ENCODE results near the gene SPOPL. TPM values are rescaled to one million over a fixed set of nuclear protein-coding genes. Genes with fewer than 3 reads are reported as not detected.

SPOPL gene
- total RNA-seq, 1 donor from 2014 or later = 19.4 TPM

- H3K36me3 Mint-ChIP-seq (ENCODE audit: unreplicated experiment) = no peaks in the 10 kb centered on the region
- peaks cover 18% of the 10 kb centered on the region for H3K4me1 Mint-ChIP-seq (ENCODE audit: low read depth, unreplicated experiment)
- TF ChIP-seq, protein P1, sequence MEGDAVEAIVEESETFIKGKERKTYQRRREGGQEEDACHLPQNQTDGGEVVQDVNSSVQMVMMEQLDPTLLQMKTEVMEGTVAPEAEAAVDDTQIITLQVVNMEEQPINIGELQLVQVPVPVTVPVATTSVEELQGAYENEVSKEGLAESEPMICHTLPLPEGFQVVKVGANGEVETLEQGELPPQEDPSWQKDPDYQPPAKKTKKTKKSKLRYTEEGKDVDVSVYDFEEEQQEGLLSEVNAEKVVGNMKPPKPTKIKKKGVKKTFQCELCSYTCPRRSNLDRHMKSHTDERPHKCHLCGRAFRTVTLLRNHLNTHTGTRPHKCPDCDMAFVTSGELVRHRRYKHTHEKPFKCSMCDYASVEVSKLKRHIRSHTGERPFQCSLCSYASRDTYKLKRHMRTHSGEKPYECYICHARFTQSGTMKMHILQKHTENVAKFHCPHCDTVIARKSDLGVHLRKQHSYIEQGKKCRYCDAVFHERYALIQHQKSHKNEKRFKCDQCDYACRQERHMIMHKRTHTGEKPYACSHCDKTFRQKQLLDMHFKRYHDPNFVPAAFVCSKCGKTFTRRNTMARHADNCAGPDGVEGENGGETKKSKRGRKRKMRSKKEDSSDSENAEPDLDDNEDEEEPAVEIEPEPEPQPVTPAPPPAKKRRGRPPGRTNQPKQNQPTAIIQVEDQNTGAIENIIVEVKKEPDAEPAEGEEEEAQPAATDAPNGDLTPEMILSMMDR (IDR thresholded peaks at IDR 0.05; ENCODE audit: partially characterized antibody, unreplicated experiment) = no peak
- no peak overlapping the region for H3K27ac Mint-ChIP-seq (ENCODE audit: unreplicated experiment)
- no peaks in the 10 kb centered on the region for H3K27me3 Mint-ChIP-seq (ENCODE audit: unreplicated experiment)
- H3K4me3 Mint-ChIP-seq (ENCODE audit: unreplicated experiment) = no peak overlapping the region
- peak; percentile 17 for DNase-seq
- H3K9me3 Mint-ChIP-seq (ENCODE audit: unreplicated experiment) = no peaks in the 10 kb centered on the region
Observed at GRCh38 chr2:138493334-138493733, 8.2 kb upstream of the SPOPL start.

- Mint-ChIP-seq H3K4me1 (ENCODE audit: low read depth, unreplicated experiment) (peaks cover 18% of the 10 kb centered on the region), H3K36me3 (ENCODE audit: unreplicated experiment) (no peaks in the 10 kb centered on the region), H3K4me3 (ENCODE audit: unreplicated experiment) (no peak overlapping the region), H3K27ac (ENCODE audit: unreplicated experiment) (no peak overlapping the region), H3K27me3 (ENCODE audit: unreplicated experiment) (no peaks in the 10 kb centered on the region), H3K9me3 (ENCODE audit: unreplicated experiment) (no peaks in the 10 kb centered on the region)
- DNase-seq = no peak
- TF ChIP-seq, protein P1 (IDR thresholded peaks at IDR 0.05; ENCODE audit: partially characterized antibody, unreplicated experiment) = no peak
Observed at GRCh38 chr2:138494265-138494966, 7.2 kb upstream of the SPOPL start.

- peaks cover 18% of the 10 kb centered on the region for H3K4me1 Mint-ChIP-seq (ENCODE audit: low read depth, unreplicated experiment)
- H3K36me3 Mint-ChIP-seq (ENCODE audit: unreplicated experiment) = no peaks in the 10 kb centered on the region
- no peak overlapping the region for H3K27ac Mint-ChIP-seq (ENCODE audit: unreplicated experiment)
- TF ChIP-seq, protein P1 (IDR thresholded peaks at IDR 0.05; ENCODE audit: partially characterized antibody, unreplicated experiment) = no peak
- no peak overlapping the region for H3K4me3 Mint-ChIP-seq (ENCODE audit: unreplicated experiment)
- H3K27me3 Mint-ChIP-seq (ENCODE audit: unreplicated experiment) = no peaks in the 10 kb centered on the region
- DNase-seq = no peak
- H3K9me3 Mint-ChIP-seq (ENCODE audit: unreplicated experiment) = no peaks in the 10 kb centered on the region
Observed at GRCh38 chr2:138495384-138495783, 6.2 kb upstream of the SPOPL start.

DNA sequence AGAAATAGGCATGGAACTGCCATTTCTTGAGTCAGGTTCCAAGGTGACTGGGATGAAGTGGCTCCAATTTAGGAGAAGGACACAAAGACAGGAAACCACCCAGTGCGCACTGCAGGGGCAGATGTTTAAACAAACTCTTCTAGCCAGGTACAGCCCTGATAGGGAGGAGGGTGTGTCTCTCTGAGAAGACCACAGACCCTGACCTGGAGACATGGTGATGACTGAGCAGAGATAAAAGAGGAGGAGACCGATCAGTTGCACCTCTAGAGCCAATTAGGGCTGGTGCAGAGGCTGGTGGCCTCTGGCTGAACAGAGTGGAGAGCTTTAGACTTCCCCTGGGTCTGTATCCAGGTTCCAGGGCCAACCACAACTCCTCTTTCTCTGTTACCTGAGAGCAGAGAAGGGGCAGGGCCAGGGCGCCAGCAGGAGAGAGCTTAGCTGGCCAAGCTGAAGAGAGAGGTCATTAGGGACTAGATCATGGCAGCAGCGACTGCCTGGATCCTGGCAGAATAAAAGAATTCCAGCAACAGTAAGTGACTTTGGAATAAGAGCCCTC is 5.4 kb upstream of the SPOPL start:
- H3K27ac Mint-ChIP-seq (ENCODE audit: unreplicated experiment) = no peak overlapping the region
- TF ChIP-seq, protein P1 (IDR thresholded peaks at IDR 0.05; ENCODE audit: partially characterized antibody, unreplicated experiment) = no peak
- DNase-seq = no peak
- H3K36me3 Mint-ChIP-seq (ENCODE audit: unreplicated experiment) = no peaks in the 10 kb centered on the region
- no peak overlapping the region for H3K4me3 Mint-ChIP-seq (ENCODE audit: unreplicated experiment)
- H3K27me3 Mint-ChIP-seq (ENCODE audit: unreplicated experiment) = no peaks in the 10 kb centered on the region
- H3K9me3 Mint-ChIP-seq (ENCODE audit: unreplicated experiment) = no peaks in the 10 kb centered on the region
- H3K4me1 Mint-ChIP-seq (ENCODE audit: low read depth, unreplicated experiment) = peaks cover 18% of the 10 kb centered on the region

DNA sequence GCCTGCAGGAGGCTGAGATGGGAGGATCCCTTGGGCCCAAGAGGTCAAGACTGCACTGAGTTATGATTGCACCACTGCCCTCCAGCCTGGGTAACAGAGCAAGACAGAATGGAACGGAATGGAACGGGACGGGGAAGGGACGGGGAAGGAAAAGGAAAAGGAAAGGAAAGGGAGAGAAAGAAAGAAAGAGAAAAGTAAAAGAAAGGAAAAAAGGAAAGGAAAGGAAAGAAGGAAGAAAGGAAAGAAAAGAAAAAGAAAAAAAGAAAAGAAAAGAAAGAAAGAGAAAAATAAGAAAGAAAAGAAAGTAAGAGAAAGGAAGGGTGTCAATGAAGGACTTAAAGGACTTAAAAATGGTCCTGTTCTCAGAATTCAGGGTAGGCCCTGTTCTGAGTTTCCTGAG is 4.3 kb upstream of the SPOPL start:
- no peaks in the 10 kb centered on the region for H3K36me3 Mint-ChIP-seq (ENCODE audit: unreplicated experiment)
- DNase-seq = no peak
- TF ChIP-seq, protein P1 (IDR thresholded peaks at IDR 0.05; ENCODE audit: partially characterized antibody, unreplicated experiment) = no peak
- H3K4me1 Mint-ChIP-seq (ENCODE audit: low read depth, unreplicated experiment) = peaks cover 18% of the 10 kb centered on the region
- H3K4me3 Mint-ChIP-seq (ENCODE audit: unreplicated experiment) = no peak overlapping the region
- no peak overlapping the region for H3K27ac Mint-ChIP-seq (ENCODE audit: unreplicated experiment)
- H3K27me3 Mint-ChIP-seq (ENCODE audit: unreplicated experiment) = peaks cover under 1% of the 10 kb centered on the region
- peaks cover under 1% of the 10 kb centered on the region for H3K9me3 Mint-ChIP-seq (ENCODE audit: unreplicated experiment)
